Neural cell (in vitro differentiated cells): ENCODE data around the gene SERAC1. TPM values are rescaled to one million over a fixed set of nuclear protein-coding genes. Genes with fewer than 3 reads are reported as not detected.
"Not testable (repeated sequence)": the region's sequence is repeated elsewhere in the genome, so short reads cannot be mapped to it uniquely, and the experiment has no call there.

Experiments
- H2AFZ ChIP-seq: fragments of 200-600, 300-800 bp; sonication (generic), shearing (Covaris generic); 2 replicates; pipeline ENCODE4 v1.6.0; 2014; ENCODE audit warnings: low read depth, mild to moderate bottlenecking, antibody characterized with exemption, low read length, moderate library complexity
- H3F3A ChIP-seq: fragments of 200-600 bp; shearing (Covaris generic); 2 replicates; pipeline ENCODE4 v1.6.1; 2016; ENCODE audit warnings: mild to moderate bottlenecking, moderate library complexity, mixed read lengths, antibody characterized with exemption, low read length; ENCODE audit not compliant: insufficient read depth, poor library complexity, severe bottlenecking
- H3K27ac ChIP-seq: fragments of 200-600, 300-800 bp; sonication (generic), shearing (Covaris generic); 2 replicates; pipeline ENCODE4 v1.5.1; 2014; ENCODE audit warnings: mild to moderate bottlenecking, low read length, moderate library complexity
- H3K27me3 ChIP-seq: fragments of 300-800, 200-600 bp; sonication (generic), shearing (Covaris generic); 2 replicates; pipeline ENCODE4 v1.6.0; 2014; ENCODE audit warnings: mild to moderate bottlenecking, low read depth, low read length, moderate library complexity; ENCODE audit not compliant: insufficient read depth
- H3K36me3 ChIP-seq: fragments of 300-800, 200-600 bp; sonication (generic), shearing (Covaris generic); 2 replicates; pipeline ENCODE4 v1.5.1; 2014; ENCODE audit warnings: mild to moderate bottlenecking, antibody characterized with exemption, low read length, moderate library complexity; ENCODE audit not compliant: insufficient read depth
- H3K4me2 ChIP-seq: fragments of 300-800, 200-600 bp; sonication (generic), shearing (Covaris generic); 2 replicates; pipeline ENCODE4 v1.6.0; 2014; ENCODE audit warnings: mild to moderate bottlenecking, low read length
- H3K4me3 ChIP-seq: fragments of 300-800, 200-600 bp; sonication (generic), shearing (Covaris generic); 2 replicates; pipeline ENCODE4 v1.5.1; 2014; ENCODE audit warnings: mild to moderate bottlenecking, low read length, moderate library complexity
- H3K79me2 ChIP-seq: fragments of 200-600 bp; shearing (Covaris generic); replicated peaks from 2 replicates; pipeline ENCODE4 v1.6.0; 2014; ENCODE audit warnings: mild to moderate bottlenecking, low read length, moderate library complexity; ENCODE audit not compliant: insufficient read depth
- H3K9ac ChIP-seq: fragments of 300-800, 200-600 bp; sonication (generic), shearing (Covaris generic); 2 replicates; pipeline ENCODE4 v1.6.1; 2016; ENCODE audit warnings: mild to moderate bottlenecking, low read length, mixed read lengths
- H3K9me2 ChIP-seq: fragments of 200-600 bp; shearing (Covaris generic); 2 replicates; pipeline ENCODE4 v1.6.1; 2016; ENCODE audit warnings: mild to moderate bottlenecking, low read length, mixed read lengths; ENCODE audit not compliant: insufficient read depth
- H3K9me3 ChIP-seq: fragments of 200-600, 300-800 bp; sonication (generic), shearing (Covaris generic); 2 replicates; pipeline ENCODE4 v1.6.1; 2016; ENCODE audit warnings: mild to moderate bottlenecking, mixed run types, low read length, moderate library complexity, mixed read lengths
- H4K20me1 ChIP-seq: fragments of 200-600 bp; shearing (Covaris generic); 2 replicates; pipeline ENCODE4 v1.6.1; 2016; ENCODE audit warnings: mild to moderate bottlenecking, mixed run types; ENCODE audit not compliant: insufficient read depth
- CTCF ChIP-seq: fragments of 450-650 bp; IDR thresholded peaks from 2 replicates; pipeline ENCODE4 v1.5.1; 2014; ENCODE audit warnings: antibody characterized with exemption, mild to moderate bottlenecking, moderate library complexity; ENCODE audit not compliant: poor library complexity, severe bottlenecking
- EZH2 ChIP-seq: fragments of 200-600, 300-800 bp; shearing (Covaris generic), sonication (generic); IDR thresholded peaks from 2 replicates; pipeline ENCODE4 v1.6.1; 2014; ENCODE audit warnings: antibody characterized with exemption, low read length, borderline replicate concordance, mild to moderate bottlenecking; ENCODE audit not compliant: insufficient read depth, poor library complexity, severe bottlenecking
- MXI1 ChIP-seq: fragments of 450-650 bp; conservative IDR thresholded peaks from 2 replicates; pipeline ENCODE4 v1.6.1; 2014; ENCODE audit warnings: antibody characterized with exemption, mild to moderate bottlenecking; ENCODE audit not compliant: poor library complexity, severe bottlenecking
- RAD21 ChIP-seq: fragments of 450-650 bp; conservative IDR thresholded peaks from 2 replicates; pipeline ENCODE4 v1.6.1; 2014; ENCODE audit warnings: antibody characterized with exemption, mild to moderate bottlenecking, moderate library complexity
- polyA plus RNA-seq: library from polyadenylated mRNA; depleted of rRNA; stranded (reverse); fragments of >200 nt; gene quantifications from 2 replicates; pipeline ENCODE4 v1.2.3, GENCODE V29; 2014
- TF ChIP-seq, protein P1 (sequence below): IDR thresholded peaks from 2 replicates; pipeline ENCODE4 v1.6.1; 2012; ENCODE audit warnings: borderline replicate concordance

The SERAC1 gene
- polyA plus RNA-seq, 1 donor from 2014 or later = 22.2 TPM

GRCh38 chr6:158211273-158212055 lies 43.4 kb upstream of the SERAC1 start:
- no peaks in the 10 kb centered on the region for H3K36me3 ChIP-seq
- H3K9me3 ChIP-seq = no peaks in the 10 kb centered on the region
- no peaks in the 10 kb centered on the region for H3K79me2 ChIP-seq
- no peaks in the 10 kb centered on the region for H3K9me2 ChIP-seq
- no peak for TF ChIP-seq RAD21
- TF ChIP-seq, protein P1, sequence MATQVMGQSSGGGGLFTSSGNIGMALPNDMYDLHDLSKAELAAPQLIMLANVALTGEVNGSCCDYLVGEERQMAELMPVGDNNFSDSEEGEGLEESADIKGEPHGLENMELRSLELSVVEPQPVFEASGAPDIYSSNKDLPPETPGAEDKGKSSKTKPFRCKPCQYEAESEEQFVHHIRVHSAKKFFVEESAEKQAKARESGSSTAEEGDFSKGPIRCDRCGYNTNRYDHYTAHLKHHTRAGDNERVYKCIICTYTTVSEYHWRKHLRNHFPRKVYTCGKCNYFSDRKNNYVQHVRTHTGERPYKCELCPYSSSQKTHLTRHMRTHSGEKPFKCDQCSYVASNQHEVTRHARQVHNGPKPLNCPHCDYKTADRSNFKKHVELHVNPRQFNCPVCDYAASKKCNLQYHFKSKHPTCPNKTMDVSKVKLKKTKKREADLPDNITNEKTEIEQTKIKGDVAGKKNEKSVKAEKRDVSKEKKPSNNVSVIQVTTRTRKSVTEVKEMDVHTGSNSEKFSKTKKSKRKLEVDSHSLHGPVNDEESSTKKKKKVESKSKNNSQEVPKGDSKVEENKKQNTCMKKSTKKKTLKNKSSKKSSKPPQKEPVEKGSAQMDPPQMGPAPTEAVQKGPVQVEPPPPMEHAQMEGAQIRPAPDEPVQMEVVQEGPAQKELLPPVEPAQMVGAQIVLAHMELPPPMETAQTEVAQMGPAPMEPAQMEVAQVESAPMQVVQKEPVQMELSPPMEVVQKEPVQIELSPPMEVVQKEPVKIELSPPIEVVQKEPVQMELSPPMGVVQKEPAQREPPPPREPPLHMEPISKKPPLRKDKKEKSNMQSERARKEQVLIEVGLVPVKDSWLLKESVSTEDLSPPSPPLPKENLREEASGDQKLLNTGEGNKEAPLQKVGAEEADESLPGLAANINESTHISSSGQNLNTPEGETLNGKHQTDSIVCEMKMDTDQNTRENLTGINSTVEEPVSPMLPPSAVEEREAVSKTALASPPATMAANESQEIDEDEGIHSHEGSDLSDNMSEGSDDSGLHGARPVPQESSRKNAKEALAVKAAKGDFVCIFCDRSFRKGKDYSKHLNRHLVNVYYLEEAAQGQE = no peak
- no peaks in the 10 kb centered on the region for H3F3A ChIP-seq
- H3K9ac ChIP-seq = no peak overlapping the region
- no peak overlapping the region for H3K4me3 ChIP-seq
- H4K20me1 ChIP-seq = no peaks in the 10 kb centered on the region
- H2AFZ ChIP-seq = no peak overlapping the region
- no peaks in the 10 kb centered on the region for H3K27me3 ChIP-seq
- no peak overlapping the region for H3K4me2 ChIP-seq
- no peak overlapping the region for H3K27ac ChIP-seq

DNA sequence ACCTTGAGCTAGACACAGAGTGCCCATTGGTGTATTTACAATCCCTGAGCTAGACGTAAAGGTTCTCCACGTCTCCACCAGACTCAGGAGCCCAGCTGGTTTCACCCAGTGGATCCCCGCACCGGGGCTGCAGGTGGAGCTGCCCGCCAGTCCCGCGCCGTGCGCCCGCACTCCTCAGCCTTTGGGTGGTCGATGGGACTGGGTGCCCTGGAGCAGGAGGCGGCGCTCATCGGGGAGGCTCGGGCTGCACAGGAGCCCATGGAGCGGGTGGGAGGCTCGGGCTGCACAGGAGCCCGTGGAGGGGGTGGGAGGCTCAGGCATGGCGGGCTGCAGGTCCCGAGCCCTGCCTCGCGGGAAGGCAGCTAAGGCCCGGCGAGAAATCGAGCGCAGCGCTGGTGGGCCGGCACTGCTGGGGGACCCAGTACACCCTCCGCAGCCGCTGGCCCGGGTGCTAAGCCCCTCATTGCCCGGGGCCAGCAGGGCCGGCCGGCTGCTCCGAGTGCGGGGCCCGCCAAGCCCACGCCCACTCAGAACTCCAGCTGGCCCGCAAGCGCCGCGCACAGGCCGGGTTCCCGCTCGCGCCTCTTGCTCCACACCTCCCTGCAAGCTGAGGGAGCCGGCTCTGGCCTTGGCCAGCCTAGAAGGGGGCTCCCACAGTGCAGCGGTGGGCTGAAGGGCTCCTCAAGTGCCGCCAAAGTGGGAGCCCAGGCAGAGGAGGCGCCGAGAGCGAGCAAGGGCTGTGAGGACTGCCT lies 41.7 kb upstream of the SERAC1 start:
- H3F3A ChIP-seq, H4K20me1 ChIP-seq, H3K9me3 ChIP-seq, H2AFZ ChIP-seq, H3K36me3 ChIP-seq, H3K4me3 ChIP-seq, H3K27ac ChIP-seq, H3K9me2 ChIP-seq, H3K4me2 ChIP-seq, H3K27me3 ChIP-seq, H3K79me2 ChIP-seq, H3K9ac ChIP-seq: not testable (repeated sequence)

DNA sequence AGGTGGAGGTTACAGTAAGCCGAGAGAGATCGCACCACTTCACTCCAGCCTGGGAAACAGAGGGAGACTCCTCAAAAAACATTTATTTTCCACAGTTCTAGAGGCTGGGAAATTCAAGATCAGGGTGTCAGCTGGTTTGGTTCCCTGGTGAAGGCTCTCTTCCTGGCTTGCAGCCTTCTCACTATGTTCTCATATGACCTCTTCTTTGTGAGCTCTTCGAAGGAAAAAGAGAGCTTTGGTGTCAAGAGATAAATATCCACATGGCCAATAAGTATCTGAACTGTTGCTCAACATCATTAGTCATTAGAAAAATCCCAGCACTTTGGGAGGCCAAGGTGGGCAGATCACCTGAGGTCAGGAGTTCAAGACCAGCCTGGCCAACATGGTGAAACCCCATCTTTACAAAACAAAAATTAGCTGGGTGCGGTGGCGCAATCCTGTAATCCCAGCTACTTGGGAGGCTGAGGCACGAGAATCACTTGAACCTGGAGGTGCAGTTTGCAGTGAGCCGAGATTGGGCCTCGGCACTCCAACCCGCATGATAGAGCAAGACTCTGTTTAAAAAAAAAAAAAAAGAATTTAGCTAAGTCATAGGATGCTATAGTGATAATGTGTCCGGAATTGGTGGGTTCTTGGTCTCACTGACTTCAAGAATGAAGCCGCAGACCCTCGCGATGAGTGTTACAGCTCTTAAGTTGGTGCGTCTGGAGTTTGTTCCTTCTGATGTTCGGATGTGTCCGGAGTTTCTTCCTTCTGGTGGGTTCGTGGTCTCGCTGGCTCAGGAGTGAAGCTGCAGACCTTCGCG lies 40.4 kb upstream of the SERAC1 start:
- H2AFZ ChIP-seq, H3K27me3 ChIP-seq, H3K36me3 ChIP-seq, H3K9me3 ChIP-seq, H4K20me1 ChIP-seq, H3K9me2 ChIP-seq, H3K4me3 ChIP-seq, H3F3A ChIP-seq, H3K79me2 ChIP-seq, H3K4me2 ChIP-seq, H3K27ac ChIP-seq, H3K9ac ChIP-seq: not testable (repeated sequence)

- Histone ChIP-seq H3K79me2 (no peaks in the 10 kb centered on the region), H4K20me1 (no peaks in the 10 kb centered on the region), H3K36me3 (no peaks in the 10 kb centered on the region), H3K9ac (no peak overlapping the region), H3K9me2 (no peaks in the 10 kb centered on the region), H3K4me2 (no peak overlapping the region), H3K9me3 (no peaks in the 10 kb centered on the region), H3K4me3 (no peak overlapping the region), H3F3A (no peaks in the 10 kb centered on the region), H2AFZ (no peak overlapping the region), H3K27ac (no peak overlapping the region), H3K27me3 (no peaks in the 10 kb centered on the region)
- TF ChIP-seq, protein P1 = no peak
- TF ChIP-seq EZH2 (no peak), CTCF (no peak), RAD21 (no peak), MXI1 (no peak)
Observed at GRCh38 chr6:158207422-158207788, 39.3 kb upstream of the SERAC1 start.
